ENCODE measurements around the gene NOTCH1.

DNA sequence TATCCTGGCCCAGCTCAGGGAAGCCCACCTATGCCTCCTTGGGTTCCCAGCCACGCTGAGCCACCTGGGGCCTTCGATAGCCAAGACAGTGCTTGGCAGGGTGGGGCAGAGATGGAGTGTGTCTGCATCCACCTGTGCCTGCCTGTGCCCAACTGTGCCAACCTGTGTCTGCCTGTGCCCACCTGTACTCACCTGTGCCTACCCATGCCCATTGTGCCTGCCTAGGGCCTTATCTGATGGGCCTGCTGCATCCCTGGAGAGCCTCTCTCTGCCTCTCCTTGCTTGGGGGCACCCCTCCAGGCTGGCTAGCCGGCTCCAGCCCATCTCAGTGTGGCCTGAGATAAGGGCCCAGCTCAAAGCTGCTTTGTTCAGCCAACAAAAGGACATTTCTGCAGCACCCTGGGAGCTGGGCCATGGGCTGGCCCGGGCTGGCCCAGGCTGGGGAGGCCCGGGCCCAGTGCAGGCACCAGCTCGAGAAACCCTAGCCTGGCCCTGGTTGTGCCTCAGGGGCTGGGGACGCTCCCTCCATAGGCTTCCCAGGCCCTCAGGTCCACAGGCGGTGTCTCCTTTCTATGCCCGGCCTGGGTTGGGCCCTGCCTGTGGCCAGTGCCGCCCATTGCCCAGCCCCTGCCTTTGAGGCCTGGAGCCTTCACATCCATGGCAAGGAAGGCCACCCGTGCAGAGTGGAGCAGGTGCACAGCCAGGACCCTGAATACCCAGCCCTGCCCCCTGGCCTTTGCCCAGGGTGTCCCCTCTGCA is 37.3 kb upstream of the NOTCH1 start:
- no peak for TF ChIP-seq EZH2 (IDR thresholded peaks at IDR 0.05; ENCODE audit: borderline replicate concordance, low read depth, low read length, severe bottlenecking)
- TF ChIP-seq CTCF (IDR thresholded peaks at IDR 0.05; ENCODE audit: borderline replicate concordance, extremely low read depth, low read length, poor library complexity, severe bottlenecking), result no peak

All from DND-41 (cell line).